IPS DF 6.9 (cell line): ENCODE data around the gene TTF1.

Source experiments
- DNase-seq: peaks from one replicate; pipeline ENCODE4 v3.0.0-alpha.2; 2013; ENCODE audit warnings: low read depth, low spot score
- H3K27ac ChIP-seq: one replicate; pipeline ENCODE4 v1.5.1; 2013; ENCODE audit warnings: low read length, control low read depth
- H3K27me3 ChIP-seq: 2 replicates; pipeline ENCODE4 v1.6.1; 2013; ENCODE audit warnings: mild to moderate bottlenecking, low read length; ENCODE audit not compliant: control insufficient read depth, insufficient read depth
- H3K36me3 ChIP-seq: 2 replicates; pipeline ENCODE4 v1.6.1; 2013; ENCODE audit warnings: low read length; ENCODE audit not compliant: control insufficient read depth, insufficient read depth
- H3K4me1 ChIP-seq: 2 replicates; pipeline ENCODE4 v1.6.1; 2013; ENCODE audit warnings: low read length; ENCODE audit not compliant: control insufficient read depth, insufficient read depth
- H3K4me3 ChIP-seq: 2 replicates; pipeline ENCODE4 v1.5.1; 2013; ENCODE audit warnings: mild to moderate bottlenecking, low read length
- H3K9me3 ChIP-seq: 2 replicates; pipeline ENCODE4 v1.6.1; 2013; ENCODE audit warnings: low read length, inconsistent platforms; ENCODE audit not compliant: control insufficient read depth, insufficient read depth
- WGBS: extraction: QIAGEN DNeasy Blood & Tissue Kit; methylation state at CpG from one replicate; pipeline ENCODE4 v1.1.7; 2013; ENCODE audit warnings: mixed read lengths, missing lambda C conversion rate; ENCODE audit not compliant: insufficient read length, insufficient coverage; 5-methylcytosine and 5-hydroxymethylcytosine counted together

Gene TTF1

GRCh38 chr9:132412089-132412488 lies 5.4 kb upstream of the TTF1 start:
- H3K36me3 ChIP-seq = no peaks in the 10 kb centered on the region
- no peaks in the 10 kb centered on the region for H3K9me3 ChIP-seq
- WGBS = no CpG with 5 or more reads among the region's 8 CpGs
- DNase-seq = no peak
- H3K27ac ChIP-seq = no peak overlapping the region
- no peak overlapping the region for H3K4me3 ChIP-seq
- peaks cover 4% of the 10 kb centered on the region for H3K4me1 ChIP-seq
- peaks cover 4% of the 10 kb centered on the region; the same call in 1 of the 2 replicates for H3K27me3 ChIP-seq

DNA sequence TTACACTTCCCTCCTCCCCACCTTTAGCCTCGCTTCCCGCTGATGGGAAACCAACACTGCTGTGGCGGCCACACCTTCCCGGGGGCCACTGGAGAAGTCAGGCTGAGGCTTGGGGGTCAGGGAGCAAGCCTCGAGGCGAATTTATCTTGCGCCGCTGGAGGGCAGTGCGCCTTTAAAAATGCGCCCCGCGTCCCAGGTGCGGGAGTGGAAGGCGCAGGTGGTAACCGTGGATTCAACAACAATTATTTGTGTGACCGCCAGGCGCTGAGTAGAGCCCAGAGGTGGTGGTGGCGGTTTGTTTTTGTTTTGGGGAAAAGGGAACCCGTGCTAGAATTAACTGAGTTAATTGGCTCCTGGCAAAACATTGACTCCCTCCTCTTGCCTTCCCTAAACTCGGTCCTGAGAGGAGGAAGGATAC lies 4.5 kb upstream of the TTF1 start:
- DNase-seq = peak; percentile 60
- no peak overlapping the region for H3K27ac ChIP-seq
- H3K4me1 ChIP-seq = peaks cover 4% of the 10 kb centered on the region
- no peaks in the 10 kb centered on the region for H3K9me3 ChIP-seq
- H3K27me3 ChIP-seq = peaks cover 4% of the 10 kb centered on the region; the same call in 1 of the 2 replicates
- H3K36me3 ChIP-seq = no peaks in the 10 kb centered on the region
- H3K4me3 ChIP-seq = no peak overlapping the region; the same call in 1 of the 2 replicates
- WGBS = no CpG with 5 or more reads among the region's 20 CpGs

GRCh38 chr9:132410642-132411041 lies 4.0 kb upstream of the TTF1 start:
- H3K4me3 ChIP-seq = peak overlapping the region; percentile 72; the same call in 1 of the 2 replicates
- no CpG with 5 or more reads among the region's 19 CpGs for WGBS
- peaks cover 4% of the 10 kb centered on the region for H3K4me1 ChIP-seq

GRCh38 chr9:132409828-132410528 lies 3.3 kb upstream of the TTF1 start, which contains the start of gene CFAP77:
Gene CFAP77, plus strand, starts transcription at chr9:132410211. Its CDS starts 61 bp downstream, at chr9:132410272.
- Histone ChIP-seq H3K4me3 (peak within 1 kb of the TSS; percentile 72; the same call in 1 of the 2 replicates), H3K27ac (no peak within 1 kb of the TSS), H3K27me3 (peaks cover 4% of the 10 kb centered on the region; the same call in 1 of the 2 replicates), H3K4me1 (peaks cover 4% of the 10 kb centered on the region), H3K9me3 (no peaks in the 10 kb centered on the region), H3K36me3 (no peaks in the 10 kb centered on the region)
- DNase-seq = no peak
- WGBS = no CpG with 5 or more reads among the region's 69 CpGs

More at GRCh38 chr9:132410642-132411041, 4.0 kb upstream of the TTF1 start:
- Histone ChIP-seq H3K27me3 (peaks cover 4% of the 10 kb centered on the region; the same call in 1 of the 2 replicates), H3K27ac (no peak overlapping the region), H3K9me3 (no peaks in the 10 kb centered on the region), H3K36me3 (no peaks in the 10 kb centered on the region)
- no peak for DNase-seq

DNA sequence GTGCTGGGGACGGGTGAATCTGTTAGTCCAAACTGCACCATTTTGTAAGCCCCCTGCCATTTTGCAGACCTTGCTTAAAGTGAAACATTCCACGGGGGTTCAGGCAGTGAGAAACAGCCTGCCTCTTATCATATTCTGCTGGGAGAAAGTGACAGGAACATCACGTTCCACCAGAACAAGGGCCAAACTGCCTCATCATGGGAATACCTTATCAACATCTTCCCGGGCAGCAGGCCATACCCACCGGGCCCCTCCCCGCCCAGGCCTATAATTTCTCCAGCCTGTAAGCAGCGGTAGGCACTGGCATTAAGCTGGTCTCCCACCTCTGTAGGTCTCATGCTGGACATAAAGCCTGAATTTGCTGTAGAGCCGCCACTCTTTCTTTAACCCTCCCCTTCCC lies 1.9 kb upstream of the TTF1 start:
- Histone ChIP-seq H3K4me1 (peaks cover 4% of the 10 kb centered on the region), H3K27me3 (peaks cover 4% of the 10 kb centered on the region; the same call in 1 of the 2 replicates), H3K4me3 (no peak overlapping the region), H3K36me3 (no peaks in the 10 kb centered on the region), H3K27ac (no peak overlapping the region), H3K9me3 (no peaks in the 10 kb centered on the region)
- DNase-seq = no peak
- WGBS = no CpG with 5 or more reads among the region's 8 CpGs

GRCh38 chr9:132407196-132407595 lies 556 bp upstream of the TTF1 start:
- H3K9me3 ChIP-seq = no peaks in the 10 kb centered on the region
- DNase-seq = no peak
- WGBS = no CpG with 5 or more reads among the region's 2 CpGs
- H3K36me3 ChIP-seq = no peaks in the 10 kb centered on the region; the same call in 1 of the 2 replicates
- H3K4me1 ChIP-seq = peaks cover 4% of the 10 kb centered on the region
- H3K27me3 ChIP-seq = peaks cover 4% of the 10 kb centered on the region; the same call in 1 of the 2 replicates
- no peak overlapping the region for H3K27ac ChIP-seq
- no peak overlapping the region for H3K4me3 ChIP-seq

GRCh38 chr9:132404228-132404881 lies 2.3 kb downstream of the TTF1 start:
- Histone ChIP-seq H3K36me3 (peaks cover 2% of the 10 kb centered on the region; the same call in 1 of the 2 replicates), H3K4me1 (no peaks in the 10 kb centered on the region), H3K27ac (no peak overlapping the region), H3K9me3 (no peaks in the 10 kb centered on the region), H3K4me3 (no peak overlapping the region), H3K27me3 (no peaks in the 10 kb centered on the region; the same call in 1 of the 2 replicates)
- 100% methylated on average over 1 of the region's 9 CpGs for WGBS
- DNase-seq = no peak

- no peak overlapping the region for H3K4me3 ChIP-seq
- H3K27me3 ChIP-seq = no peaks in the 10 kb centered on the region
- H3K9me3 ChIP-seq = no peaks in the 10 kb centered on the region
- WGBS = no CpG with 5 or more reads among the region's 4 CpGs
- peaks cover 9% of the 10 kb centered on the region; the same call in 1 of the 2 replicates for H3K36me3 ChIP-seq
- no peak for DNase-seq
- H3K27ac ChIP-seq = no peak overlapping the region
- H3K4me1 ChIP-seq = no peaks in the 10 kb centered on the region
These were observed 4.8 kb downstream of the TTF1 start for GRCh38 chr9:132401824-132402223.

- Histone ChIP-seq H3K27me3 (no peaks in the 10 kb centered on the region), H3K4me1 (no peaks in the 10 kb centered on the region), H3K4me3 (no peak overlapping the region), H3K9me3 (no peaks in the 10 kb centered on the region), H3K27ac (no peak overlapping the region), H3K36me3 (peaks cover 34% of the 10 kb centered on the region)
- DNase-seq = no peak
- WGBS = 100% methylated on average over 2 of the region's 11 CpGs
These were observed 11.1 kb downstream of the TTF1 start for GRCh38 chr9:132395560-132395959.

- H3K27me3 ChIP-seq = no peaks in the 10 kb centered on the region
- peaks cover 51% of the 10 kb centered on the region for H3K36me3 ChIP-seq
- no CpG with 5 or more reads among the region's 11 CpGs for WGBS
- H3K4me3 ChIP-seq = no peak overlapping the region
- H3K27ac ChIP-seq = no peak overlapping the region
- DNase-seq = no peak
- H3K4me1 ChIP-seq = no peaks in the 10 kb centered on the region
- no peaks in the 10 kb centered on the region for H3K9me3 ChIP-seq
These were observed 15.2 kb downstream of the TTF1 start for GRCh38 chr9:132391449-132391848.
